Panc1 (cell line): Measurements from ENCODE around the gene GRIK5.

Source experiments
- CTCF ChIP-seq: fragments of 450-650 bp; IDR thresholded peaks from 2 replicates; pipeline ENCODE4 v1.5.1; 2017; ENCODE audit warnings: mild to moderate bottlenecking
- POLR2AphosphoS5 ChIP-seq: IDR thresholded peaks from 2 replicates; pipeline ENCODE4 v1.6.1; 2012; ENCODE audit warnings: mild to moderate bottlenecking, low read depth, low read length, moderate library complexity
- REST ChIP-seq, 2 experiments: IDR thresholded peaks; 2 replicates each; pipeline ENCODE4 v1.6.1; 2011 to 2012; ENCODE audit warnings: low read depth in 2 of 2, control low read depth in 1 of 2, low read length in 1 of 2, mild to moderate bottlenecking in 1 of 2, moderate library complexity in 1 of 2; ENCODE audit not compliant: insufficient read depth in 1 of 2
- SIN3A ChIP-seq: IDR thresholded peaks from 2 replicates; pipeline ENCODE4 v1.6.1; 2012; ENCODE audit warnings: low read depth, mild to moderate bottlenecking, low read length, moderate library complexity, borderline replicate concordance; ENCODE audit not compliant: insufficient read depth
- TCF7L2 ChIP-seq: IDR thresholded peaks from 2 replicates; pipeline ENCODE4 v1.6.1; 2011; ENCODE audit warnings: mild to moderate bottlenecking, low read depth, low read length, inconsistent platforms

GRCh38 chr19:42083537-42083936, 13.5 kb upstream of the GRIK5 start:
- TF ChIP-seq CTCF (no peak), POLR2AphosphoS5 (no peak), TCF7L2 (no peak), REST (IDR thresholded peaks at IDR 0.05; ENCODE audit: insufficient read depth in 1 of 2, low read depth in 2 of 2, low read length in 1 of 2) (no peak), SIN3A (no peak)
